ENCODE results near the gene IL31RA.

IL31RA gene

GRCh38 chr5:55904152-55904551 is 53.0 kb downstream of the IL31RA start:
- DNase-seq = no peak

GRCh38 chr5:55905251-55905650 is 54.1 kb downstream of the IL31RA start:
- DNase-seq = no peak

- no peak for DNase-seq
These were observed 56.8 kb downstream of the IL31RA start for GRCh38 chr5:55907927-55908326.

GRCh38 chr5:55908804-55909203 is 57.6 kb downstream of the IL31RA start:
- no peak for DNase-seq

DNA sequence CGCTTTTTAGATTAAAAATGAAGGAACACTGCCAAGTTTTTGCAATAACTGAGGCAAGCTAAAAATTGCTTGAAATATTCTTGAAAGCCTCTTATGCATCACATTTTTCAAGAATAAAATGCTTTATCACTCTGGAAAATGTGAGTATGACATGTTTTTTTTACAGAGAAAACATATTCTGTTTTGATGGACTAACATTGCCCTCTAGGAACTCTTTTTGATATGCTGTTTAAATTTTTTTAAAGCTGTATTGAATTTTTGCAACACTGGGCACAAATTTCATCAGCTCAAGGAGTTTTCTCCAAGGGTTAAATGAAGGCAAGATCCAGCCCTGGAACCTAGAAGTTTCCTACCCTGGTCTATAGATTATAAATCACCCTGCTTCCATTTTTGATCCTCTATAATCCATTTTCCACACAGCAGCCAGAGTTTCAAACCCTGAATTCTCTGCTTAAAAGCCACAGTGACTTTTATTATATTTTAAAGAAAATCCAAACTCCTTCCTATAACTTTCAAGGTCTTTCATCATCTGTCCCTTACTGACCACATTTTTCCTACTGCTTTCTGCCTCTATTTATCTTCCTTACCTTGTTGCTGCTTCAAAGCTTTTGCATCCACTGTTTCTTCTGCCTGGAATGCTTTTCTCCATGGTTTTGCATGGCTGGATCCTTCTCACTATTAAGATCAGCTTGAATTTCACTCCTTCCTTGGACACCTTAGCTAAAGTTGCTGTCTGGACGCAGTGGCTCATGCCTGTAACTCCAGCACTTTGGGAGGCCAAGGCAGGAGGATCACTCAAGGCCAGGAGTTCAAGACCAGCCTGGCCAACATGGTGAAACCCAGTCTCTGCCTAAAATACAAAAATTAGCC is 60.9 kb downstream of the IL31RA start:
- no peak for DNase-seq

- no peak for DNase-seq
These were observed 62.6 kb downstream of the IL31RA start for GRCh38 chr5:55913466-55914413.

DNA sequence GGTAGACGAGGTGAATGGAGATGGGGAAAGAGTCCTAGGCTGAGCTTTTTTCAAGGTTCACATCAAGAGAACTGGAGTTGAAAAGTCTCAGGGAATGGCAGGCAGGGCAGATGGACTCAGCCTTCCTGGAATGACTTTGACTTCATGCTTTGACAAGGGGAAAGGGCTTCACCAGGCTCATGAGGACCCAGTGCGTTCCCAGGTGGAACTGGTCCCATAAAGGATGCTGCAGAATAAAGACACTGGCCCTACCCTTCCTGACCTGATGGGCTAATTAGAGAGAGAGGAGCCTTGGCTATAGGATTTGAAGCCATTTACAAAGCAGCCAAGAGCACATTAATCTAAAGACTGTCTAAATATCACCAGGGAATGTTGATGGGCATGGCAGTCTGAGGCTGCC is 63.8 kb downstream of the IL31RA start:
- DNase-seq = no peak

DNA sequence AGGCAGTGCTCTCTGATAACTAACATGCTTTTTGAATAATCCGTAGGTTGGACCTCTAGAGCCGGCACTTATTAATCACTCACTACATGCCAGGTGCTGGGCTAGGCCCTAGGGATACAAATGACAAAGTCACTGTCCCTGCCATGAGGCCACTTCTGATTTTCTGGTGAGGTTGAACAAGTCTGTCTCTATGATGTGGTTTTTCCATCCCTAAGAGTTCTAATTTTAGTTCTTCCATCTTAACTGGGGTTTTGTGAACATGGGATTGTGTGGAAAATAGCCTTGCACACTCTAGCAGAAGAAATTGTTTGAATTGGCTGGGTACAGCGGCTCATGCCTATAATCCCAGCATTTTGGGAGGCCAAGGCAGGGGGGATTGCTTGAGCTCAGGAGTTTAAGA is 64.6 kb downstream of the IL31RA start:
- no peak for DNase-seq

GRCh38 chr5:55916986-55917385 is 65.8 kb downstream of the IL31RA start:
- no peak for DNase-seq

DNA sequence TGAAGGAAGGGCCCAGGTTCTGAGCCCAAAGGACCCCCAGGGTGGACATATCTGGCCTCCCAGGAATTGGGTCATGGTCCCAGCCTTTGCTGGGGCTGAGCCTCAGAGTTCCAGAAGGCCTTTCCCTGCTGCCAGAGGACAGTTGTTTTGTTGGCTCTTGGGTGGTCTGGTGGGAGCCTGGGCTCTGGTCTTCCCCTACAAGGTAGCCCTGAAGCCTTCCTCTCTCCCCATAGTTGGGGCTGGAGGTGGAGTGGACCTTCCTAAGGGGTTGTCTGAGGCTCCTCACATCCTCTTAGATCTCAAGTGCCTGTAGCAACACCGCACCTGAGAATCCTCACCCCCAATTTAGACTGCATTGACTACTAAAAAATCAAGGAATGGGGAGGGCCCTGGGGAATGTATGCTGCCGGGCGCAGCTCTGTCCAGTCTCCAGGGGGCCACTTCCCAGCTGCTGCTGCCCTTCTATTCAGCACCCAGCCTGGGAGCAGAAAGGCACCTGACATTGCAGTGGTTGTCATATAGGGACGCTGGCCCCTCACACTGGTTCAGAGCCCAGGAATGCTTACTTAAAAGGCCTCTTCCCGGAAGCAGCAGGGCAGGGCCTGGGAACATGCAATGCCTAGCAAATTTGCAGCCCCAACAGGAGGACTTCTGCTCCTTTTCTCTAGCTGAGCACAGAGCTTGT is 66.4 kb downstream of the IL31RA start:
- DNase-seq = no peak

DNA sequence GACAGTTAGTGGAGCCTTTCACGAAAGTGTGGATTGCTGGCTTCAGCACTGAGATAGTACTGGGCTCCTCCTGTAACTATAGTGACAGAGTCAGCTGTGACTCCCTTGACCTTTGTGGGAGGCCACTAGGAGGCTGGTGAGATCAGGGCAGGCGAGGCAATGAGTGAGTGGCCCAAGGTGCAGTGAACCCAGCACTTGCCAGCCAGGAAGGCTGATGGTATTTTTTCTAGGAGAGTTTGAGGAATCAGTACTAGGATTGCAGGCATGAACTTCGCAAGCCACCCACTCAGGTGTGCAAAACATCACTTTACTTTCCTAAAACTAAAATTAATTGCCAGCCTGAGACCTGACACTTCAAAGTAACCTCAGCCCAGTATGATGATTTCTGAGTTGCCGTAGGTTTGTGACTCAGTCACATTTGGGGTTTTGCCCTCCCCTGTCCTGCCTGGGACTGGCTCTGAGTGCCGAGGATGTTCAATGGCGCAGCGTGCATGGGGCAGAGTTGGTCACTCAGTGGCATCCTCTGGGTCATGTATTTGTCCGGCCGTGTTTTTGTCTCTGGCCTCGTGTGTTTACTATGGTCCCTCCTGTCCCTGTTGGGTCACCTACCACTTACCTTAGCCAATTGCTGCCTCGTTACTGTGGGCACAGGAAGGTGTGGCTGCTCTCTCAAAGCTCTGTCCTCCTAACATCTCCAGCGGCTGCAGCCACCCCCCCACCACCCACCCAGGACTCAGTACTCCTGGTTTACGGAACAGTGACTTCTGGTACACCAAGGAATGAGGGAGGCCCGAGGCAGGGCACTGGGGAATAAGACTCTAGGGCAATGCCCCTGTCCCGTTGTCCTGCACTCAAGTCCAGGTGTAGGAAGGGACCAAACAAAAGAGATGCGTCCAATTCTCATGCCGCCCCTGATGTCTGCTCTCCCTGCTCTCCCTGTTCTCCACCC is 67.2 kb downstream of the IL31RA start:
- no peak for DNase-seq

- no peak for DNase-seq
These were observed 68.5 kb downstream of the IL31RA start for GRCh38 chr5:55919625-55920024.

- DNase-seq = no peak
These were observed 69.6 kb downstream of the IL31RA start for GRCh38 chr5:55920784-55921183.

GRCh38 chr5:55921617-55922016 is 70.5 kb downstream of the IL31RA start:
- no peak for DNase-seq

DNA sequence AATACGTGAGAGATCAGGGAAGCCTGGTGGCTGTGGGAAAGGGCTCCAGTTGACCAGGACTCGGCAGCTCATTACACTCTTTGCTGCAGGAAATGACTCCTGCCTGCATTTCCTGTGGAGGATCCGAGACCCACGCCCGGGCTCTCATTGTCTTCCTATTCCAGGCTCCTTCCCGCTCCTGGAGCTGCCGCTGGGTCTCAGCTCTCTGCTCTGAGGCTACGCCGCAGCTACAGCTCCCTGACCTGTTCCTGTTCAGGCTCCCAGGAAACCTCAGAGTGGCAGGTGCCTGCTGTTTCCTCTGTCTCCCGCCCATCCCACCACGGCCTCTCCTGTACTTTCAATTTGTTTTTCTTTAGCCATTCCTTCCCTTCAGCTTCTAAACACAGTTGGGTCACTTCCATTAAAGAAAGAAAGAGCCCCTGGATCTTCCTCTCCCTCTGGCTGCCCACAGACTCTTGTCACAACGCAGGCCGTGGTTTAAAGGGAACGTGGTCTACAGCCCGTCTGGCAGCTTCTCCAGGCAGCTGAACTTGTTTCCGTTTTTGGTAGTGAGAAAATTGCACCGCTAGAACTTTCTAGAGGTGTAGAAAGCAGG is 72.1 kb downstream of the IL31RA start:
- DNase-seq = no peak

DNA sequence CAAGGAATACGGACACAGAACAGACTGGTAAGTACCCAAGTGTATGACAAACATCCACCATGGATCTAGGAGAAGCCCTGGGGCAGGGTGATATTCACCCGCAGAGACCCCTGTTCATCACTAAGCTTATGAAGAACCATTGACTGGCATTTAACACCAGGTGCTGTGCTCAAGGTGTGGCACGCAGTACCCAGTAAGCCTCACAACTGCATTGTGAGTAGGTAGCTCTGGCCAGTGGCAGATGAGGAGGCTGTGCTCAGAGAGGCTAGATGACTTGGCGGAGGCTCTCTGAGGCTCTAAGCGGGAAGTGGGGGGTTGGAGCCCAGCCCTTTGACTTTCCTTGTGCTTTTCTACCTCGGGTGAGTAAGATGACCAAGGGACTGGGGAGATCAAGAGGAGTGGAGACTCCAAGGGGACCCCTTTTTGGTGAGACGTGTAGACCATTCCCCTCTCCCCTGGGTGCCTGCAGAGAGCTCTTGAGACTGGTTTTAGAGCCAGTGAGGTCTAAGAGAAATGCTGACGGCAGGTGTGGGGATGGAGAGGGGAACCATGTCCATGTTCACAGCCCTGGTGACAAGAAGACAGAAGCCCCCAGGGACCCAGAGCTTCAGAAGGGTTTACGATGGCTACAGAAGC is 72.8 kb downstream of the IL31RA start:
- no peak for DNase-seq

DNA sequence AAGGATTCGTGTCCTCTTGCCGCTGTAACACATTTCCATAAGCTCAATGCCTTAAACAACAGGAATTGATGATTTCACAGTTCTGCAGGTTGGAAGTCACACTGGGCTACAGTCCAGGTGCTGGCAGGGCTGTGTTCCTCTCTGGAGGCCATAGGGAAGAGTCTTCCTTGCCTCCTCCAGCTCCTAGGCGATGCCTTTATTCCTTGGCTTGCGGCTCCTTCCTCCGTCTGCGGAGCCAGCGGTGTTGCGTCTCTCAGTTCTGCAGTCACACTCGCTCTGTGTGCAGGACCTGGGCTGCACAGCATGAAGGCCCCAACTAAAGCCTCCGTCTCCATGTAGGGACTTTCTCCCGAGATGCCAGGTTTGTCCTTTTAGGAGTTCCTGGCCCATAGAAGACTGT is 73.6 kb downstream of the IL31RA start:
- DNase-seq = no peak

DNA sequence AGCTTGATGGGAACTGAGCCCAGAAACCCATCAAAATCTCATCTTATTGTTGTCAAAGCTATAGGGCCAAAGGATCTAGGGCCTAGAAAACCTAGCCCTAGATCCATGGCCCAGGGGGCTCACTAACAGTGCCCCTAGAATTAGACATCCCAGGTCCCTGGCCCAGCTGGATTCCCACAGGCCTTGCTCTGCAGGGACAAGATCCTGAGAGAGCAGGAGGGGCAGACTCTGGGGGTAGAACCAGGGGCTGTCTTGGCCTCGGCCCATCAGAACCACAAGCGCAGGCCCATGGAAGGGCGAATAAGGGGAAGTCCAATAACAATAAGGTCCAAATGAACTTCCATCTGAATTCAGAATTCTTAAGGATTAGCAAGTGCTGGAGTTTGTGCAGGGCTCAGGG is 74.0 kb downstream of the IL31RA start:
- no peak for DNase-seq

GRCh38 chr5:55925712-55926111 is 74.6 kb downstream of the IL31RA start:
- no peak for DNase-seq

- no peak for DNase-seq
These were observed 75.3 kb downstream of the IL31RA start for GRCh38 chr5:55926476-55926875.
